A549 (cell line): ENCODE data around the gene TTC7B. TPM values are rescaled to one million over a fixed set of nuclear protein-coding genes. Genes with fewer than 3 reads are reported as not detected.

Experiments
- ATAC-seq, 2 experiments: fragments of 200-7000 bp in 1 of 2; fragments of >200 bp in 1 of 2; cut with Nextera tagmentation in 1 of 2; cut with Tn5 transposase in 1 of 2; 3 replicates each; pipeline versions ENCODE4 v1.8.0 to v1.9.1; 2018 to 2020; ENCODE audit warnings: mild to moderate bottlenecking in 1 of 2, moderate library complexity in 1 of 2
- CTCF ChIA-PET: fragments of 300-600 bp; sonication (Branson Sonifier 250); formaldehyde crosslinking; extraction: SDS; loops from one replicate; lab custom pipeline; 2021; ENCODE audit warnings: antibody characterized with exemption, inconsistent platforms; lab: Yijun Ruan, JAX
- POLR2A ChIA-PET: fragments of 350-600 bp; formaldehyde crosslinking; extraction: SDS; loops from one replicate; lab custom pipeline; 2021; ENCODE audit warnings: antibody characterized with exemption, inconsistent platforms; lab: Yijun Ruan, JAX
- DNase-seq, 2 experiments: peaks; one replicate each; pipeline versions ENCODE4 v3.0.0 to v3.0.0-alpha.2; 2011 to 2016; ENCODE audit warnings: low read depth in 1 of 2, low spot score in 1 of 2
- FAIRE-seq: peaks from 2 replicates; lab custom pipeline; 2011; peaks lifted over from hg19 to GRCh38; lab: Jason Lieb, UNC
- H3K27ac ChIP-seq, 2 experiments: fragments of >200 bp; sonication (Bioruptor Twin); formaldehyde crosslinking; 3 replicates each; pipeline ENCODE4 v1.5.1; 2016 to 2017
- H3K4me1 ChIP-seq: fragments of >200 bp; sonication (Bioruptor Twin); formaldehyde crosslinking; 3 replicates; pipeline ENCODE4 v1.6.1; 2016
- H3K4me2 ChIP-seq: fragments of >200 bp; sonication (Bioruptor Twin); formaldehyde crosslinking; 3 replicates; pipeline ENCODE4 v1.6.1; 2016
- H3K4me3 ChIP-seq: fragments of >200 bp; sonication (Bioruptor Twin); formaldehyde crosslinking; 3 replicates; pipeline ENCODE4 v1.5.1; 2016
- H3K9me3 ChIP-seq: fragments of >200 bp; sonication (Bioruptor Twin); formaldehyde crosslinking; 3 replicates; pipeline ENCODE4 v1.6.1; 2016
- CEBPB ChIP-seq, 2 experiments: fragments of >200 bp in 1 of 2; sonication (Bioruptor Twin) in 1 of 2; formaldehyde crosslinking in 1 of 2; IDR thresholded peaks; 2 replicates each; pipeline ENCODE4 v1.6.1; 2012 to 2016
- CHD4 ChIP-seq: fragments of 200-600 bp; sonication (generic); IDR thresholded peaks from 2 replicates; pipeline ENCODE4 v1.6.1; 2016; ENCODE audit warnings: antibody characterized with exemption, mild to moderate bottlenecking, borderline replicate concordance
- EHMT2 ChIP-seq: fragments of 200-600 bp; sonication (generic); IDR thresholded peaks from 2 replicates; pipeline ENCODE4 v1.6.1; 2016; ENCODE audit warnings: antibody characterized with exemption, low read depth, mild to moderate bottlenecking, moderate library complexity
- ESRRA ChIP-seq: fragments of 150-350 bp; IDR thresholded peaks from 2 replicates; pipeline ENCODE4 v1.6.1; 2014; ENCODE audit warnings: mild to moderate bottlenecking, low read length, borderline replicate concordance
- HOXA7 ChIP-seq: fragments of 250-450 bp; sonication (Bioruptor Pico); IDR thresholded peaks from 2 replicates; pipeline ENCODE4 v1.5.0; 2020; ENCODE audit warnings: mild to moderate bottlenecking, moderate library complexity
- HOXB13 ChIP-seq: fragments of 250-450 bp; sonication (Bioruptor Pico); IDR thresholded peaks from 2 replicates; pipeline ENCODE4 v1.5.0; 2020; ENCODE audit warnings: low read depth, mild to moderate bottlenecking, moderate library complexity
- HOXB5 ChIP-seq: fragments of 250-450 bp; sonication (Bioruptor Pico); IDR thresholded peaks from 2 replicates; pipeline ENCODE4 v1.5.0; 2020; ENCODE audit warnings: mild to moderate bottlenecking, moderate library complexity
- JUNB ChIP-seq: fragments of >200 bp; sonication (Bioruptor Twin); formaldehyde crosslinking; IDR thresholded peaks from 2 replicates; pipeline ENCODE4 v1.6.1; 2016
- KDM1A ChIP-seq: fragments of 200-600 bp; sonication (generic); IDR thresholded peaks from 2 replicates; pipeline ENCODE4 v1.6.1; 2016; ENCODE audit warnings: low read depth, mild to moderate bottlenecking
- MAFK ChIP-seq: fragments of 450-650 bp; IDR thresholded peaks from 2 replicates; pipeline ENCODE4 v1.6.1; 2014; ENCODE audit not compliant: partially characterized antibody
- MAZ ChIP-seq: fragments of 150-350 bp; IDR thresholded peaks from 2 replicates; pipeline ENCODE4 v1.6.1; 2014; ENCODE audit warnings: antibody characterized with exemption, low read depth, low read length, borderline replicate concordance
- MYC ChIP-seq: IDR thresholded peaks from 2 replicates; pipeline ENCODE4 v1.6.1; 2012; ENCODE audit warnings: mild to moderate bottlenecking, inconsistent platforms, low read length, improper control_type of control experiment, borderline replicate concordance
- NPAS2 ChIP-seq: fragments of 250-450 bp; sonication (Bioruptor Pico); IDR thresholded peaks from 2 replicates; pipeline ENCODE4 v1.8.0; 2022; ENCODE audit warnings: mild to moderate bottlenecking, moderate library complexity, borderline replicate concordance
- NR3C1 ChIP-seq: fragments of >200 bp; sonication (Bioruptor Twin); formaldehyde crosslinking; IDR thresholded peaks from 3 replicates; pipeline ENCODE4 v1.6.1; 2017
- PBX3 ChIP-seq: IDR thresholded peaks from 2 replicates; pipeline ENCODE4 v1.6.1; 2012
- POLR2A ChIP-seq: IDR thresholded peaks from 2 replicates; pipeline ENCODE4 v1.6.1; 2012; ENCODE audit warnings: mild to moderate bottlenecking, low read length
- POLR2AphosphoS2 ChIP-seq: conservative IDR thresholded peaks from 2 replicates; pipeline ENCODE4 v1.6.1; 2012; ENCODE audit warnings: low read length, improper control_type of control experiment, inconsistent platforms
- RARB ChIP-seq: fragments of 250-450 bp; sonication (Bioruptor Pico); IDR thresholded peaks from 2 replicates; pipeline ENCODE4 v1.8.0; 2021; ENCODE audit warnings: mild to moderate bottlenecking, moderate library complexity
- REST ChIP-seq: fragments of 200-600 bp; sonication (generic); IDR thresholded peaks from 2 replicates; pipeline ENCODE4 v1.6.1; 2016; ENCODE audit warnings: antibody characterized with exemption, mild to moderate bottlenecking, moderate library complexity
- RFX5 ChIP-seq: fragments of 450-650 bp; IDR thresholded peaks from 2 replicates; pipeline ENCODE4 v1.7.1; 2014; ENCODE audit warnings: antibody characterized with exemption, mild to moderate bottlenecking, moderate library complexity
- TFCP2L1 ChIP-seq: fragments of 250-450 bp; sonication (Bioruptor Pico); IDR thresholded peaks from 2 replicates; pipeline ENCODE4 v1.5.0; 2021; ENCODE audit warnings: mild to moderate bottlenecking
- TP53 ChIP-seq: fragments of 250-450 bp; sonication (Bioruptor Pico); IDR thresholded peaks from 2 replicates; pipeline ENCODE4 v1.5.0; 2021; ENCODE audit warnings: mild to moderate bottlenecking, moderate library complexity
- ZNF302 ChIP-seq: fragments of 250-450 bp; sonication (Bioruptor Pico); IDR thresholded peaks from 2 replicates; pipeline ENCODE4 v1.9.0; 2021; ENCODE audit warnings: inconsistent platforms, mild to moderate bottlenecking, moderate library complexity
- WGBS: methylation state at CpG from one replicate; pipeline ENCODE4 v1.1.6; 2017; ENCODE audit errors: missing lambda C conversion rate; 5-methylcytosine and 5-hydroxymethylcytosine counted together
- polyA plus RNA-seq, 4 experiments: library from polyadenylated mRNA; depleted of rRNA in 3 of 4; stranded (reverse); fragments of >200 nt; fragmentation: RNase III in 1 of 4; extraction: RNeasy Plus Mini Kit Qiagen cat#74134 plus additional on column Dnase treatment in 1 of 4; gene quantifications; 2 replicates in 3 of 4; 3 replicates in 1 of 4; pipeline ENCODE4 v1.2.3, GENCODE V29; 2011 to 2017

TTC7B gene
- polyA plus RNA-seq, 2 of the 4 experiments (the other 2 are of a cell fraction) = 16.6 to 28.0 TPM

GRCh38 chr14:90597961-90598360, 218.3 kb downstream of the TTC7B start:
- Histone ChIP-seq H3K4me1 (peaks cover 11% of the 10 kb centered on the region), H3K4me3 (no peak overlapping the region), H3K9me3 (no peaks in the 10 kb centered on the region), H3K27ac (no peak overlapping the region), H3K4me2 (no peak overlapping the region)
- no peak for TF ChIP-seq NR3C1
- no peak for TF ChIP-seq CHD4
- no peak for TF ChIP-seq ESRRA
- TF ChIP-seq EHMT2 = no peak
- no peak for TF ChIP-seq CEBPB (IDR thresholded peaks at IDR 0.05)
- ChIA-PET CTCF (interaction anchor here (1.6 to 2.6 kb wide), 2 partner anchors 44 to 198 kb away, joined by 4 to 6 read pairs; no protein-coding TSS in a partner anchor), POLR2A (no interaction called here)
- ATAC-seq (no peak), DNase-seq (no peak), FAIRE-seq (no peak)
- 91% methylated on average over 11 of the region's 15 CpGs for WGBS

- TF ChIP-seq CEBPB (IDR thresholded peaks at IDR 0.05) = no peak
- TF ChIP-seq JUNB = no peak
- no peak for TF ChIP-seq HOXB13
- no peak for TF ChIP-seq POLR2AphosphoS2
- TF ChIP-seq ZNF302 = no peak
- TF ChIP-seq KDM1A = no peak
- no peak for FAIRE-seq
- no peak overlapping the region for H3K4me3 ChIP-seq
- no peak overlapping the region for H3K27ac ChIP-seq
- POLR2A ChIA-PET = no interaction called here
- DNase-seq = no peak
- peaks cover 11% of the 10 kb centered on the region for H3K4me1 ChIP-seq
- WGBS = 81% methylated on average over 8 of the region's 8 CpGs
- no peak for ATAC-seq
- no peaks in the 10 kb centered on the region for H3K9me3 ChIP-seq
- CTCF ChIA-PET = interaction anchor here (2.6 kb wide), 1 partner anchor 197 kb away, joined by 6 read pairs; no protein-coding TSS in a partner anchor
- no peak overlapping the region for H3K4me2 ChIP-seq
Measured at GRCh38 chr14:90596733-90597132, 219.5 kb downstream of the TTC7B start.

- ChIA-PET CTCF (no interaction called here), POLR2A (no interaction called here)
- Histone ChIP-seq H3K4me3 (no peak overlapping the region), H3K9me3 (no peaks in the 10 kb centered on the region), H3K27ac (no peak overlapping the region), H3K4me1 (no peaks in the 10 kb centered on the region), H3K4me2 (no peak overlapping the region)
- no peak for TF ChIP-seq EHMT2
- no peak for TF ChIP-seq RFX5
- TF ChIP-seq TFCP2L1 (CRISPR knock-in tag) = no peak
- no peak for TF ChIP-seq RARB
- TF ChIP-seq TP53 (CRISPR knock-in tag) = no peak
- TF ChIP-seq HOXB5 (CRISPR knock-in tag) = no peak
- TF ChIP-seq NPAS2 (CRISPR knock-in tag) = no peak
- no peak for TF ChIP-seq MAFK
- no peak for TF ChIP-seq CEBPB (IDR thresholded peaks at IDR 0.05)
- TF ChIP-seq PBX3 = no peak
- no peak for TF ChIP-seq POLR2A
- no peak for TF ChIP-seq MYC
- no peak for TF ChIP-seq REST
- no peak for TF ChIP-seq KDM1A
- TF ChIP-seq HOXA7 = no peak
- TF ChIP-seq MAZ = no peak
- FAIRE-seq (no peak), DNase-seq (no peak), ATAC-seq (no peak)
- WGBS = 87% methylated on average over 25 of the region's 25 CpGs
Measured at GRCh38 chr14:90593254-90594040, 222.8 kb downstream of the TTC7B start.
